Measurements from ENCODE around the gene NAGS.
"Not testable (repeated sequence)": the region's sequence is repeated elsewhere in the genome, so short reads cannot be mapped to it uniquely, and the experiment has no call there.

The NAGS gene

DNA sequence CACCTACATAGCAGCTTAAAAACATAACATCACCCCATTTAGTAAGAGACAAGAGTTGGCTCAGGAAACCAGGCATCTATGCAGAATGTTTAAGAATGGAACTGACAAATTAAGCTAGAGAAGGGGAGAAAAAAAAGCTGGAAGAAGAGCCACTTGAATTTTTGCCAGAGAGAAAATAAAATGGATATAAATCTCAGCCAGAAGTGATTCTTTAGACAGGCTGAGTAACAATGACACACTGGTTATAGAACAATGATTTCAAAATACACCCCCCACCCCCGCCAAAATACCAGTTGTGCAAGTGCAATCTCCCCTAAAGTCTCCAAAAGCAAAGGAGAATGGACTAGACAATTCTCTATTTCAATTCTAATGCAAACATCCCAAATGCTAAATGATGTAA, 39.6 kb downstream of the NAGS start:
- no peak for DNase-seq

DNA sequence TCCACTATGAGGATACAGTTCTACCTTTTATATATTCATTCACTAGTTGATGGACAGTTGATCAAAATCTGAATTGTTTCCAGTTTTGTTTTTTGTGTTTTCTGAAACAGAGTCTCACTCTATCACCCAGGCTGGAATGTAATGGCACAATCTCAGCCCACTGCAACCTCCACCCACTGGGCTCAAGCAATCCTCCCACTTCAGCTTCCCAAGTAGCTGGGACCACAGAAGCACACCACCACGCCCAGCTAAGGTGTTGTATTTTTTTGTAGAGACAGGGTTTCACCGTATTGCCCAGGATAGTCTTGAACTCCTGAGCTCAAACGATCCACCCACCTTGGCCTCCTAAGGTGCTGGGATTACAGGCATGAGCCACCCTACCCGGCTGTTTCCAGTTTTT, 41.1 kb downstream of the NAGS start:
- no peak for DNase-seq

GRCh38 chr17:44046893-44047292, 42.5 kb downstream of the NAGS start:
- DNase-seq: not testable (repeated sequence)

GRCh38 chr17:44049294-44050060, 45.1 kb downstream of the NAGS start:
- no peak for DNase-seq

- DNase-seq: no peak
Observed at GRCh38 chr17:44053125-44053872, 48.9 kb downstream of the NAGS start.
